Upper lobe of left lung (tissue), 4 donors: Measurements from ENCODE around the gene FAM81A.

Source experiments
- EP300 ChIP-seq, 4 donors: sonication (generic); formaldehyde crosslinking; IDR thresholded peaks; one replicate each; pipeline ENCODE4 v1.5.1; 2017; ENCODE audit warnings: antibody characterized with exemption in 4 of 4, control low read depth in 2 of 4
- POLR2A ChIP-seq, 4 donors: fragments of 450-650 bp; IDR thresholded peaks; one replicate each; pipeline ENCODE4 v1.5.1; 2016 to 2017; ENCODE audit warnings: antibody characterized with exemption in 4 of 4, mild to moderate bottlenecking in 2 of 4
- POLR2AphosphoS5 ChIP-seq, 2 donors: sonication (generic); formaldehyde crosslinking; IDR thresholded peaks; one replicate each; pipeline ENCODE4 v1.5.1; 2017; ENCODE audit warnings: antibody characterized with exemption in 2 of 2
- TF ChIP-seq, protein P1 (sequence below), 6 experiments: fragments of 450-650 bp in 4 of 6; fragments of 200-600 bp in 2 of 6; sonication (generic) in 2 of 6; IDR thresholded peaks; one replicate each; pipeline ENCODE4 v1.5.1; 2016 to 2019; ENCODE audit warnings: antibody characterized with exemption in 6 of 6

DNA sequence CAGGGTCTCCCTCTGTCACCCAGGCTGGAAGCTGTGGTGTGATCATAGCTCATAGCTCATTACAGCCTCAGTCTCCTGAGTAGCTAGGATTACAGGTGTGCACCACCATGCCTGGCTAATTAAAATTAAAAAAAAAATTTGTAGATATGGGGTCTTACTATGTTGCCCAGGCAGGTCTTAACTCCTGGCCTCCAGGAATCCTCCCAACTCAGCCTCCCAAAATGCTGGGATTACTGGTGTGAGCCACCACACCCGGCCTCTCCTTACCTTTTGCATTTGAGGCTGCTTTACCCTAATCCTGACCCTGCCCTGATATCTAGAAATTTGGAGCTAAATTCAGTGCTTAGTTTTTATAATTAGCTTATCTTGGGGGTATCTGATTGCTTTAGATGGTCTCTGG, 90.4 kb downstream of the FAM81A start:
- no peak for TF ChIP-seq POLR2A (IDR thresholded peaks at IDR 0.05)
- TF ChIP-seq POLR2AphosphoS5 (IDR thresholded peaks at IDR 0.05): no peak
- TF ChIP-seq, protein P1, sequence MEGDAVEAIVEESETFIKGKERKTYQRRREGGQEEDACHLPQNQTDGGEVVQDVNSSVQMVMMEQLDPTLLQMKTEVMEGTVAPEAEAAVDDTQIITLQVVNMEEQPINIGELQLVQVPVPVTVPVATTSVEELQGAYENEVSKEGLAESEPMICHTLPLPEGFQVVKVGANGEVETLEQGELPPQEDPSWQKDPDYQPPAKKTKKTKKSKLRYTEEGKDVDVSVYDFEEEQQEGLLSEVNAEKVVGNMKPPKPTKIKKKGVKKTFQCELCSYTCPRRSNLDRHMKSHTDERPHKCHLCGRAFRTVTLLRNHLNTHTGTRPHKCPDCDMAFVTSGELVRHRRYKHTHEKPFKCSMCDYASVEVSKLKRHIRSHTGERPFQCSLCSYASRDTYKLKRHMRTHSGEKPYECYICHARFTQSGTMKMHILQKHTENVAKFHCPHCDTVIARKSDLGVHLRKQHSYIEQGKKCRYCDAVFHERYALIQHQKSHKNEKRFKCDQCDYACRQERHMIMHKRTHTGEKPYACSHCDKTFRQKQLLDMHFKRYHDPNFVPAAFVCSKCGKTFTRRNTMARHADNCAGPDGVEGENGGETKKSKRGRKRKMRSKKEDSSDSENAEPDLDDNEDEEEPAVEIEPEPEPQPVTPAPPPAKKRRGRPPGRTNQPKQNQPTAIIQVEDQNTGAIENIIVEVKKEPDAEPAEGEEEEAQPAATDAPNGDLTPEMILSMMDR (IDR thresholded peaks at IDR 0.05): no peak
- TF ChIP-seq EP300 (IDR thresholded peaks at IDR 0.05): no peak
